Tibial artery (tissue), 4 donors: ENCODE measurements around the gene SHROOM4.

Experiments
- DNase-seq, 2 donors: peaks; one replicate each; pipeline ENCODE4 v3.0.0-alpha.2; 2019
- H3K27ac ChIP-seq, 2 donors: fragments of 200-600 bp; sonication (generic) in 1 of 2; 1 replicate in 1 of 2; 2 replicates in 1 of 2; pipeline ENCODE4 v1.5.1; 2018 to 2019; ENCODE audit warnings: mild to moderate bottlenecking in 1 of 2
- H3K27me3 ChIP-seq, 2 donors: fragments of 200-600 bp; sonication (generic) in 1 of 2; one replicate each; pipeline versions ENCODE4 v1.5.1 to v1.6.0; 2016 to 2019
- H3K36me3 ChIP-seq, 3 donors: fragments of 200-600 bp; sonication (generic) in 2 of 3; one replicate each; pipeline ENCODE4 v1.5.1; 2016 to 2019; ENCODE audit warnings: mild to moderate bottlenecking in 2 of 3
- H3K4me1 ChIP-seq, 4 donors: fragments of 200-600 bp; sonication (generic) in 2 of 4; 1 replicate in 3 of 4; 2 replicates in 1 of 4; pipeline ENCODE4 v1.5.1; 2016 to 2019
- H3K4me3 ChIP-seq, 2 donors: fragments of 200-600 bp; sonication (generic) in 1 of 2; 1 replicate in 1 of 2; 2 replicates in 1 of 2; pipeline ENCODE4 v1.5.1; 2018 to 2019; ENCODE audit warnings: mild to moderate bottlenecking in 2 of 2
- H3K9me3 ChIP-seq, 3 donors: fragments of 200-600 bp; sonication (generic) in 1 of 3; one replicate each; pipeline ENCODE4 v1.5.1; 2016 to 2019
- intact Hi-C: fragments of 100-400 bp; cut with DNase I; formaldehyde crosslinking; loops from one replicate; pipeline ENCODE4 v1.15.0; 2023; ENCODE audit warnings: low total_unique reads
- TF ChIP-seq, protein P1 (sequence below), 2 experiments: fragments of 200-600 bp in 1 of 2; fragments of 450-650 bp in 1 of 2; IDR thresholded peaks; one replicate each; pipeline ENCODE4 v1.5.1; 2017 to 2019; ENCODE audit warnings: antibody characterized with exemption in 2 of 2, mild to moderate bottlenecking in 1 of 2, moderate library complexity in 1 of 2

SHROOM4 gene

DNA sequence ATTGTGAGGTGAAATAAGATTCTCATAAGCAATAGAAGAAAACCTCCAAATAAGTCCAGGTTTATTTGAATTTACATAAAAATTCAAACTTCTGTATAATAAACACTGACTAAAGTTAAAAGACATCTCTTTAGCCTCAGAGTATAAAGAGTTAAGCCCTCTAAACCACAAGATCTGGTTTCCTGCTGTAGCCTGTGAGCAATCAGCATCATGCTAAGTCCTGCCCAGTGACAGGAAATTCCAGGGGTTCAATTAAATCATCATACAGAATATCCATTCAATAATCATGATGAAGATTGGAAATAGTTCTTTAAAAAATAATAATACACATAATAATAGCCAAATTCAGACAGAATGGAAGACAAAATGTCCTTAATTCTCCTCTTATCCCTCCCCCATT lies 204.2 kb downstream of the SHROOM4 start:
- Histone ChIP-seq H3K4me3 (no peak overlapping the region), H3K27me3 (no peaks in the 10 kb centered on the region), H3K9me3 (no peaks in the 10 kb centered on the region), H3K4me1 (no peaks in the 10 kb centered on the region), H3K27ac (no peak overlapping the region), H3K36me3 (no peaks in the 10 kb centered on the region)
- no peak for DNase-seq
- intact Hi-C loops: no loop called here
- TF ChIP-seq, protein P1, sequence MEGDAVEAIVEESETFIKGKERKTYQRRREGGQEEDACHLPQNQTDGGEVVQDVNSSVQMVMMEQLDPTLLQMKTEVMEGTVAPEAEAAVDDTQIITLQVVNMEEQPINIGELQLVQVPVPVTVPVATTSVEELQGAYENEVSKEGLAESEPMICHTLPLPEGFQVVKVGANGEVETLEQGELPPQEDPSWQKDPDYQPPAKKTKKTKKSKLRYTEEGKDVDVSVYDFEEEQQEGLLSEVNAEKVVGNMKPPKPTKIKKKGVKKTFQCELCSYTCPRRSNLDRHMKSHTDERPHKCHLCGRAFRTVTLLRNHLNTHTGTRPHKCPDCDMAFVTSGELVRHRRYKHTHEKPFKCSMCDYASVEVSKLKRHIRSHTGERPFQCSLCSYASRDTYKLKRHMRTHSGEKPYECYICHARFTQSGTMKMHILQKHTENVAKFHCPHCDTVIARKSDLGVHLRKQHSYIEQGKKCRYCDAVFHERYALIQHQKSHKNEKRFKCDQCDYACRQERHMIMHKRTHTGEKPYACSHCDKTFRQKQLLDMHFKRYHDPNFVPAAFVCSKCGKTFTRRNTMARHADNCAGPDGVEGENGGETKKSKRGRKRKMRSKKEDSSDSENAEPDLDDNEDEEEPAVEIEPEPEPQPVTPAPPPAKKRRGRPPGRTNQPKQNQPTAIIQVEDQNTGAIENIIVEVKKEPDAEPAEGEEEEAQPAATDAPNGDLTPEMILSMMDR (IDR thresholded peaks at IDR 0.05): no peak

DNA sequence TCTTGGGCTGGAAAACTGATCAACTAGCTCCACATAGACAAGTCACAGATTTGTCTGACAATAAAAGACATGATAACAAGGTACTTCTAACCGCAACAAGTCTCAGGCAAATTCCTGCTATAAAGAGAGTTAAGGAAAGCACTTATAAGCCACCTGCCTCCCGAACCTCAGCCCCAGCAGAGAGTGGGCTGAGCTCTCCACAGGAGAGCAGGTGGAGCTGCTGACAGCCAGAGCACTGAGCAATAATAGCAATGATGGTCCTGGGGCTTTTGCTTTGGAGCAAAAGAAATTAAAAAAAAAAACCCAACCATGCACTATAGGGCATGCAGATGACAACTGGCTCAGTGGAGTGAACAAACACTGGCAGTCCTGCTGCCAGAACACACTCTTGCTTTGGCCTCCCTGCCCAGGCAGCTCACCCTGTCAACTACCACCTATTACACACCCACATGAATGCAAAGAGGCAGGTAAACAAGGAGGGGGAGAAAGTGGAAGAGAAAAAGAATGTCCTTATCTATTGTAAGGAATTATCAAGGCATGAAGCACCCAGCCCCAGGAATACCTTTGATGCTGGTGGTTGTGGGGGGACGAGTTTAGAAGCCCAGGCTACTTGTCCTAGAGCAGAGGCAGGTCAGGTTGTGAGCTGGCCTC lies 207.6 kb downstream of the SHROOM4 start:
- Histone ChIP-seq H3K27me3 (no peaks in the 10 kb centered on the region), H3K4me3 (no peak overlapping the region), H3K4me1 (no peaks in the 10 kb centered on the region), H3K36me3 (no peaks in the 10 kb centered on the region), H3K27ac (no peak overlapping the region), H3K9me3 (no peaks in the 10 kb centered on the region)
- TF ChIP-seq, protein P1 (IDR thresholded peaks at IDR 0.05): no peak
- no peak for DNase-seq
- intact Hi-C loops: no loop called here

DNA sequence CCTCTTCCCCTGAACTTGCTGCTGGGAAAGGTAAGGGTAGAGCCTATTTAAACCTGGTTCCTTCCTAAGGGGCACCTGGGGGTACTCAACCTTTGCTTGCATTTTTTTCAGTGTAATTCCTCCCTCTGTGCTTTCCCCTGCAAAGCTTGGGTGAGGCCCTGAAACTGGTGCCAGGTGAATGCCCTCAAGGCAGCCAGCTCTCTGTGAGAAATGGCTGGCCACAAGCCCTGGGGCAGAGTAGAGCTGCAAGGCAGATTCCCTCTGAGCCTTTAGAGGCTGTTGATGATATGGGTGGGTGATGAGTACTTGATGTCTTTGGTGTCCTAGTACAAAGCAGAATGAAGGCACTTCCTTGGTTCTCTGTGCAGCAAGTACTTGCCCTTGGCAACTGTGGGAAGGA lies 217.9 kb downstream of the SHROOM4 start:
- TF ChIP-seq, protein P1 (IDR thresholded peaks at IDR 0.05): no peak
- Histone ChIP-seq H3K9me3 (no peaks in the 10 kb centered on the region), H3K4me3 (no peak overlapping the region), H3K27ac (no peak overlapping the region), H3K27me3 (no peaks in the 10 kb centered on the region), H3K4me1 (no peaks in the 10 kb centered on the region), H3K36me3 (peaks cover 0 to 23% (median 0%) of the 10 kb centered on the region in 3 donors)
- intact Hi-C loops: no loop called here
- DNase-seq: no peak

DNA sequence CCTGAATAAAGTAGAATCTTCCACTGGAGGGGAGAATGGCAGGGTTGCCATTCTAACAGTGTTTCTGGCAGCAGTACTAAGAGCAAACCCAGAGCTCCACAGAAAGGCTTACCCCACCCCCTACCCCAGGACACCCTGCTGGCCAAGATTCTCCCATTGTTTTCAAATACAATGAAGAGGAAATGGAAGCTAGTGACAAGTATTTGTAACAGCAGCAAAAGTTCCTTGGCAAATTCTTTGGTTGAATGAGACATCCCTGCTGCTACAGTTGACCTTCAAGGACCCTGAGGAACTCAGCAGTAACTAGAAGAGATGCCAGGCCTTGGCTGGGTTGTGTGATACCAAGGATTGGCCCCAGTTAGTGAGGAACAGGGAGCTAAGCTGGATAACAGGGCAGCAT lies 219.2 kb downstream of the SHROOM4 start:
- Histone ChIP-seq H3K9me3 (no peaks in the 10 kb centered on the region), H3K27me3 (no peaks in the 10 kb centered on the region), H3K36me3 (peaks cover 0 to 20% (median 0%) of the 10 kb centered on the region in 3 donors), H3K27ac (no peak overlapping the region), H3K4me3 (no peak overlapping the region), H3K4me1 (no peaks in the 10 kb centered on the region)
- TF ChIP-seq, protein P1 (IDR thresholded peaks at IDR 0.05): no peak
- DNase-seq: no peak
- intact Hi-C loops: no loop called here

DNA sequence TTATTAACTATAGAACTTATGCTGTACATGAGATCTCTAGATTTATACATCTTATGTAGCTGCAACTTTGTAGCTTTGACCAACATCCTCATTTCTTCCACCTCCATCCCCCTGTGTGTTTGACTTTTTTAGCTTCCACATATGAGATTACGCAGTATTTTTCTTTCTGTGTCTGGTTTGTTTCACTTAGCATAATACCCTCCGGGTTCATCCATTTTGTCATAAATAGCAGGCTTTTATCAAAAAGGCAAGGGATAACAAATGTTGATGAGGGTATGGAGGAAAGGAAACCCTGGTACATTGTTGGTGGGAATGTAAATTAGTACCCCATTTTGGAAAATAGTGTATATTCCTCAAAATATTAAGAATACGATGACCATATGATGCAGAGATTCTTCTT lies 227.0 kb downstream of the SHROOM4 start:
- H3K27ac ChIP-seq: no peak overlapping the region
- no peak overlapping the region for H3K4me3 ChIP-seq
- DNase-seq: no peak
- no peaks in the 10 kb centered on the region for H3K4me1 ChIP-seq
- TF ChIP-seq, protein P1 (IDR thresholded peaks at IDR 0.05): no peak
- intact Hi-C loops: no loop called here
- no peaks in the 10 kb centered on the region for H3K27me3 ChIP-seq
- H3K36me3 ChIP-seq: no peaks in the 10 kb centered on the region
- no peaks in the 10 kb centered on the region for H3K9me3 ChIP-seq

DNA sequence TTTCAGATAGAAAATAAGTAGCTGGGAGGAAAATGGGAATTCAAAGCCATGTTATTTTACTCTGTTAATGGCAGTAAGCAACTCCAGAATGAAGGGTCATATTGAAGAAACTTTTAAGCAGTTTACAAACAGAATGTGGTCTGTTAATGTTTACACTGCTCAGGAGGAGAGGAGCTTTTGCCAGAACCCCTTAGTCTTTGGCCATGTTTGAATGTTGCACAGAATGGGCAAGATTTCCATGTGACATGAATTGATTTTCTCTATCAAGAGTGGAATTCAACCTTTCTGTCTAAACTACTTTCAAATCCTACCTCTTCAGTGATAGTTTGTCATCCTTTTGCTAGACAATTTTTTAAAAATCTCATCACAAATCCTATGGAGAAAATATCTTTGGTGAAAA lies 227.6 kb downstream of the SHROOM4 start:
- H3K4me3 ChIP-seq: no peak overlapping the region
- DNase-seq: no peak
- H3K9me3 ChIP-seq: no peaks in the 10 kb centered on the region
- H3K4me1 ChIP-seq: no peaks in the 10 kb centered on the region
- no peak overlapping the region for H3K27ac ChIP-seq
- TF ChIP-seq, protein P1 (IDR thresholded peaks at IDR 0.05): no peak
- H3K27me3 ChIP-seq: no peaks in the 10 kb centered on the region
- intact Hi-C loops: no loop called here
- H3K36me3 ChIP-seq: no peaks in the 10 kb centered on the region
